T-helper 2 cell treated with Interferon-gamma antibody and Interleukin-4, amounts not matched to agents 5 μg/mL and 100 μg/mL, for 36 hours (primary cell): Measurements from ENCODE around the gene PMVK.
A peak's percentile ranks its signal among the peaks of the same experiment; 100 is the strongest.

Experiments used
- DNase-seq: peaks from one replicate; pipeline ENCODE4 v3.0.0; 2021; ENCODE audit warnings: low spot score
- H3K27ac Mint-ChIP-seq: one replicate; pipeline ENCODE4 v1.8.0; 2021; ENCODE audit warnings: mild to moderate bottlenecking, mixed read lengths
- H3K27me3 Mint-ChIP-seq: one replicate; pipeline ENCODE4 v1.8.0; 2021; ENCODE audit warnings: low read depth, mixed read lengths
- H3K36me3 Mint-ChIP-seq: one replicate; pipeline ENCODE4 v1.8.0; 2021; ENCODE audit warnings: low read depth, mixed read lengths
- H3K4me1 Mint-ChIP-seq: one replicate; pipeline ENCODE4 v1.8.0; 2021; ENCODE audit warnings: low read depth, mixed read lengths
- H3K4me3 Mint-ChIP-seq: one replicate; pipeline ENCODE4 v1.8.0; 2022; ENCODE audit warnings: mild to moderate bottlenecking, moderate library complexity, mixed read lengths
- H3K9me3 Mint-ChIP-seq: one replicate; pipeline ENCODE4 v1.8.0; 2021; ENCODE audit warnings: mixed read lengths

PMVK gene

GRCh38 chr1:154960446-154961136 is 24.1 kb upstream of the PMVK start:
- Mint-ChIP-seq H3K27ac (peak overlapping the region; percentile 91), H3K27me3 (no peaks in the 10 kb centered on the region), H3K4me3 (peak overlapping the region; percentile 97), H3K9me3 (no peaks in the 10 kb centered on the region), H3K36me3 (peaks cover 38% of the 10 kb centered on the region), H3K4me1 (peaks cover 36% of the 10 kb centered on the region)
- no peak for DNase-seq

DNA sequence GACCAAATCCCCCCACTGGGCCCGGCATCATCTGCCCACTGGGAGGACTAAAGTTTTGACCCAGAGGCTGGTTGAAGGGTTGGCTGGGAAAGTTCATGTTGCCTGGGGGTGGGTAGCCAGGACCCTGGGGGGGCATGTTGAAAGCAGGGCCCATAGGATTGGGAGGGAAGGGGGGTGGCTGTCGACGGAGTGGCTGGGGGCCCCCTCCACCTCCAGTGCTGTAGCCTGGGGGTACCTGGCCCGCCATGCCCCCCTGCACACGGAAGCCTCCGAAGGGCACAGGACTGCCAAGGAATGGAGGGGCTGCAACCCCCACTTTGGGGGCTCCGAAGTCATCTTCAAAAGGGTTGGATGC is 22.9 kb upstream of the PMVK start:
- no peaks in the 10 kb centered on the region for H3K27me3 Mint-ChIP-seq
- H3K4me1 Mint-ChIP-seq: peaks cover 48% of the 10 kb centered on the region
- H3K4me3 Mint-ChIP-seq: peak overlapping the region; percentile 38
- peaks cover 34% of the 10 kb centered on the region for H3K36me3 Mint-ChIP-seq
- DNase-seq: no peak
- H3K9me3 Mint-ChIP-seq: no peaks in the 10 kb centered on the region
- H3K27ac Mint-ChIP-seq: no peak overlapping the region

- no peaks in the 10 kb centered on the region for H3K27me3 Mint-ChIP-seq
- no peaks in the 10 kb centered on the region for H3K9me3 Mint-ChIP-seq
- H3K4me3 Mint-ChIP-seq: peak overlapping the region; percentile 7
- H3K36me3 Mint-ChIP-seq: peaks cover 34% of the 10 kb centered on the region
- peak overlapping the region; percentile 20 for H3K27ac Mint-ChIP-seq
- H3K4me1 Mint-ChIP-seq: peaks cover 52% of the 10 kb centered on the region
- DNase-seq: no peak
Measured at GRCh38 chr1:154958681-154959425, 22.3 kb upstream of the PMVK start.

DNA sequence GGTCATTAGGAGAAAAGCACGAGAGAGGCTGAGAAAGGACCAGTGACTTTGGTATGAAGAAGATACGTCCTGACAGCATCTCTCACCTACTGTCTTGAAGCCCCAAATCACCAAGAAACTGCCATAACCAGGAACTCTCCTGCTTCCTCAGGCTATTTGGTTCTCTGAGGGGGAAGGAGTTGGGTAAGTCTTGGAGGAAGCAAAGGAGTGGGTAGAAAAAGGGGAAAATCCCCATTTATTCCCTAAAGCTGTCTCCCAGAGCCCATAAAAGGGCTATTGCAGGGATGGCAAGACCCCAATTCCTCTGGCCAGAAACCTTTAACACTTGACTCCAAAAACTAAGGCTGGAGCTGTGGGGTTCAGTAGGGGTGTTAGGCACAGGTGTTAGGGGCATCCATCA is 21.5 kb upstream of the PMVK start:
- Mint-ChIP-seq H3K4me3 (no peak overlapping the region), H3K27me3 (no peaks in the 10 kb centered on the region), H3K27ac (peak overlapping the region; percentile 15), H3K4me1 (peaks cover 55% of the 10 kb centered on the region), H3K36me3 (peaks cover 32% of the 10 kb centered on the region), H3K9me3 (no peaks in the 10 kb centered on the region)
- no peak for DNase-seq

DNA sequence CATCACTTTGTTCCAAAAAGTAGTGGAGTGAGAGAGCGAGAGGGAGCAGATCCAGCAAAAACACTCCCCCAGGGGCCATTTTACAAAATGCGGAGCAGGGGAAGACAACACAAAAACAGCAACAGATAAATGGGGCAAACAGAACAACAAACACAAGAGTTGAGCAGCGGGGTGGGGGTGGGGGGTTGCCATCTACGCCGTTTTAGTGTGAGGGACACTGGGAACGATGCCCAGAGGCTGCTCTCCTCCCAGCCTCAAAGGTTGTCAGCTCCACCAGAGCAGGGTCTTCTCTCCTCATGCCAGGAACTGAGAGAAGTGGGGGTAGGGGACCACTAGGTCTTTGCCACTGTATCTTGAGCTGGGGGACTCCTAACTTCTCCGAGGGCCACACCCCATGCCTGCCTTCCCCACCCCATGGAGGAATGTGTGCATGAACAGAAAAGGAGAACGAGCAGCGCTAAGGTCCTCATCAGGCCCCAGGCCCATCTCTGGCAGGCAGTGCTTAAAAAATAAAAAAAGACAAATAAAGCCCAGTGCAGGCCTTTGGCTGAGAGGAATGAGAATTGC is 20.7 kb upstream of the PMVK start:
- peak overlapping the region; percentile 45 for H3K4me3 Mint-ChIP-seq
- DNase-seq: no peak
- peak overlapping the region; percentile 99 for H3K27ac Mint-ChIP-seq
- peaks cover 58% of the 10 kb centered on the region for H3K4me1 Mint-ChIP-seq
- H3K36me3 Mint-ChIP-seq: peaks cover 31% of the 10 kb centered on the region
- H3K9me3 Mint-ChIP-seq: no peaks in the 10 kb centered on the region
- no peaks in the 10 kb centered on the region for H3K27me3 Mint-ChIP-seq

GRCh38 chr1:154956544-154956941 is 20.0 kb upstream of the PMVK start:
- peaks cover 34% of the 10 kb centered on the region for H3K36me3 Mint-ChIP-seq
- no peaks in the 10 kb centered on the region for H3K9me3 Mint-ChIP-seq
- peak overlapping the region; percentile 98 for H3K4me3 Mint-ChIP-seq
- H3K27ac Mint-ChIP-seq: peak overlapping the region; percentile 99
- no peak for DNase-seq
- peaks cover 64% of the 10 kb centered on the region for H3K4me1 Mint-ChIP-seq
- H3K27me3 Mint-ChIP-seq: no peaks in the 10 kb centered on the region

- peak; percentile 84 for DNase-seq
- Mint-ChIP-seq H3K27ac (peak within 1 kb of the TSS; percentile 99), H3K9me3 (no peaks in the 10 kb centered on the region), H3K4me1 (peaks cover 67% of the 10 kb centered on the region), H3K27me3 (no peaks in the 10 kb centered on the region), H3K36me3 (peaks cover 33% of the 10 kb centered on the region), H3K4me3 (peak within 1 kb of the TSS; percentile 98)
Measured at GRCh38 chr1:154955718-154956543, 19.4 kb upstream of the PMVK start, which contains the start of gene PBXIP1. TSS of gene PBXIP1 (minus strand) at chr1:154956099. CDS start at chr1:154953721, 2,378 bp downstream.

DNA sequence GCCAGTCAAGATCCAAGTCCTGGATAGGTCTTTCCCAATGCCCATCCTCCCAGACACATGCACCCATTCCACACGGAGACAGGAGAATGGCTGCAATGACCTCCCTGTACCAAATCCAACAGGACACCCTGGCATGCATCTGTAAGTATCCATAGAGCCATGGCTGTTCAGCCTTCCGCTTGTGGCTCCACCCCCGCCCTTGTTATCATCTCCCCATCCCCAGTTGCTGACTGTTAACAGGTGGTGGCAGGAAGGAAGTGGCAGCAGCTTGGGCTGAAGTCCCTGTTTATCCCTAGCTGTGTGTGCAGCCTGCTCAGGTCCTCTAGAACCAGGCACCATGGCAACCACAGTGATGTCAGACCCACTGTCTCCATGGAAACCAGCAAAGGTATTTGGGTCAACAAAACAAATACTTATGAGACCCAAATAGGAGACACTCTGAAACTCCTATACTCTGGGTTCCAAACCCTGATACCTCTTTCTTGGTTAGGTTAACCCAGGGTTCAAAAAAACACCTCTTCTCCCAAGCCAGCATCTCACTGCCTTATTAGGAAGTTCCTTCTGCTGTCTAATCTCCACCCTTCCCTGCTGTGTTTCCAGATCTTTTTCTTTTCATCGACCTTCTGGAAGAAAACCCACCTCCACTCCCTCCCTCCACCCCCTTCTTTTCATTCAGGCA is 18.7 kb upstream of the PMVK start:
- peak overlapping the region; percentile 99 for H3K27ac Mint-ChIP-seq
- peaks cover 35% of the 10 kb centered on the region for H3K36me3 Mint-ChIP-seq
- peak; percentile 83 for DNase-seq
- H3K4me1 Mint-ChIP-seq: peaks cover 65% of the 10 kb centered on the region
- no peaks in the 10 kb centered on the region for H3K9me3 Mint-ChIP-seq
- H3K4me3 Mint-ChIP-seq: peak overlapping the region; percentile 98
- H3K27me3 Mint-ChIP-seq: no peaks in the 10 kb centered on the region

GRCh38 chr1:154954541-154954940 is 18.0 kb upstream of the PMVK start:
- Mint-ChIP-seq H3K4me1 (peaks cover 65% of the 10 kb centered on the region), H3K4me3 (peak overlapping the region; percentile 98), H3K36me3 (peaks cover 35% of the 10 kb centered on the region), H3K9me3 (no peaks in the 10 kb centered on the region), H3K27me3 (no peaks in the 10 kb centered on the region), H3K27ac (peak overlapping the region; percentile 99)
- no peak for DNase-seq

- H3K27ac Mint-ChIP-seq: peak overlapping the region; percentile 99
Measured at GRCh38 chr1:154953611-154954038, 17.1 kb upstream of the PMVK start.

DNA sequence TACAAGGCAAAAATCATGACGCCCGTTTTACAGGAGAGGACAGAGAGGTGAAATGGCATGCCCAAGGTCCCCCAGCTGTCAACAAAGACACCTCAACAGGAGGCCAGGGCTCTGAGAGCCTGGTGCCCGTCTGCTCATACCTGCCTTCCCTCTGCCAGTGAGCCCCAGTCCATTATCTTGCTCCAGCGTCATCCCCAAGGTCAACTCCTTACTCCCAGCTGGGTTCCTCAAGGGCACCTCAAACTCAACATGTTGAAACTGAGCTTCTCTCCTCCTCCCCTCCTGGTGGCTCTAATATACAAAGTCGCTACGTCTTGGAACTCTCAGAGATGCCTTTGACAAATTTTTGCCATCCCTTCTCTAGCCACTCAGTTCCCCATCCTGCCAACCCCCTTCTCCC is 16.1 kb upstream of the PMVK start:
- no peaks in the 10 kb centered on the region for H3K27me3 Mint-ChIP-seq
- H3K4me3 Mint-ChIP-seq: peak overlapping the region; percentile 98

More at GRCh38 chr1:154953611-154954038, 17.1 kb upstream of the PMVK start:
- Mint-ChIP-seq H3K36me3 (peaks cover 39% of the 10 kb centered on the region), H3K27me3 (no peaks in the 10 kb centered on the region), H3K4me1 (peaks cover 65% of the 10 kb centered on the region), H3K9me3 (no peaks in the 10 kb centered on the region), H3K4me3 (peak overlapping the region; percentile 98)
- DNase-seq: no peak

DNA sequence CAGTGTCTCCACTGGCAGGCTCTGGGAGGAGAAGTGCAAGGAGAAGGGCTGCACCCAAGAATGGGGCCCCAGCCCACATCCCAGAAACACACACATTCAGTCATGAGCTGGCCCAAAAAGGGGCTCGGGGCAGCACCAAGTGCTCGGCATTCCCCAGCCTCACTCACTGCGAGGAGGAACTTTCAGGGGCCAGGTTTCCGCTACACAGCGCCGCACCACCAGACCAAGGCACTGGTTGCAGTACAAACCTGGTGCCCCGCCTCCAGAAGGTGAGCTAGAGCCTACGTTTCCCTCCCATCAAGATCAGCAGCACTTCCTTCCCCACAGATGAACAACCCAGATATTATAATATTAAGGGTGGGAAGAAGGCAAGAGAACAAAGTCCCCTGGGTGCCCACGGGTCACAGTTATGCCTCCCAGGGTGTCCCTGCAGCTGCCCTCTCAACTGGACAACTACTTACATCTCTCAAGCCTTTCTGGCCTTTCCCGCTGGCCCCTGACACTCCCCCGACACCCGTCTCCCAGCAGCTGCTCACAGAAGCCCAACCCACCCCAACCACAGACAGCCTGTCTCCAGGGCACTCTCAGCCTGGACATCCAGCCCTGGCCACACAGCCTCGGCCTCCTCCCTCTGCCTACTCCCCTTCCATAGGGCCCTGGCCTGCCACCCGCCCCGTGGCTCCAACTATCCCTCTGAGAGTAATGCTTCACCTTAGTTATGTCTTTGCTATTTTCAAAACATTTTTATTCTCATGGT is 15.6 kb upstream of the PMVK start:
- Mint-ChIP-seq H3K4me3 (peak overlapping the region; percentile 98), H3K9me3 (no peaks in the 10 kb centered on the region), H3K4me1 (peaks cover 62% of the 10 kb centered on the region), H3K27ac (peak overlapping the region; percentile 99), H3K36me3 (peaks cover 40% of the 10 kb centered on the region), H3K27me3 (no peaks in the 10 kb centered on the region)
- DNase-seq: no peak

More for the DNA sequence above, 16.1 kb upstream of the PMVK start:
- Mint-ChIP-seq H3K36me3 (peaks cover 37% of the 10 kb centered on the region), H3K27ac (peak overlapping the region; percentile 99), H3K4me1 (peaks cover 65% of the 10 kb centered on the region), H3K9me3 (no peaks in the 10 kb centered on the region)
- DNase-seq: no peak
